NCI-H2029 (cell line): Measurements from ENCODE around the gene PCOLCE2.
A peak's percentile ranks its signal among the peaks of the same experiment; 100 is the strongest.
"Not testable (repeated sequence)": the region's sequence is repeated elsewhere in the genome, so short reads cannot be mapped to it uniquely, and the experiment has no call there.

Experiments
- DNase-seq: peaks from one replicate; lab custom pipeline; 2025; lab: John Stamatoyannopoulos, UW

Gene PCOLCE2

DNA sequence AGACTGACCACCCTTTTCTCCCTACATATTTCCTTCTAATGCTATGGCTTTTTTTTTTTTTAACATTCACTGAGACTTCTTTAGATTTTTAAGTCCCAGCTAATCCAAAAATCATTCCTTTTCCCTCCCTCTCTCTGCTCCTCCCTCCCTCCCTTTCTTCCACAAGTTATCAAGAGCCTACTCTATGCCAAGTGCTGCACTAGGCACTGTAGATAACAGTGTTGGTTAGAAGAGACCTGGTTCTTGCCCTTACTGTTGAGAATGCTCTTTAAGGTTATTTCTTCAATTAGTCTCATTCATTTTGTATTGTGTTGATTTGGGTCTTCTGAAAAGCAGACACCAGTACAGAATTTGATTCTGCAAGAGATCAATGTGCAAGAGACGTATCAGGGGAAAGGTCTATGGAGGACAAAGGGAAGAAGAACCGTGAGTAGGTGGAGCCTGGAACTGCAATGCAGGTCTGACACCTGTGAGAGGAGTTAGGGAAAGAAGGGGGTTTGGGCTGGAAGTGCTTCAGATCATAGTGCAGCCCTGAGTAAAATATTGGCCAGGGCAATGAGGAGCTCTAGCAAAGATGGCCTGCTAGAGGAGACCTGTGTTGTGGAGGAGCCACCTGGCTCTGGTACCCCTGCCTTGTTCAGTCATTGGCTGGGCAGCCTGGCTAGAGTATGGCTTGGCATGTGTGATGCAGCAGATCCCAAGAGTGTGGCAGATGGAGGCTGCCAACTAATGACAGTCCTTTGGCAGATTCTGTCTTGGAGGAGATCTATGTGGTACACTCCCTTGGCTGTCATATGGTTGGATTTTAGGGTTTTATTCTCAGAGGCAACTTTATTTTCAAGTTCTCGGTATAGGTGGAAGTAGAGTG is 9.7 kb upstream of the PCOLCE2 start:
- DNase-seq: no peak

DNA sequence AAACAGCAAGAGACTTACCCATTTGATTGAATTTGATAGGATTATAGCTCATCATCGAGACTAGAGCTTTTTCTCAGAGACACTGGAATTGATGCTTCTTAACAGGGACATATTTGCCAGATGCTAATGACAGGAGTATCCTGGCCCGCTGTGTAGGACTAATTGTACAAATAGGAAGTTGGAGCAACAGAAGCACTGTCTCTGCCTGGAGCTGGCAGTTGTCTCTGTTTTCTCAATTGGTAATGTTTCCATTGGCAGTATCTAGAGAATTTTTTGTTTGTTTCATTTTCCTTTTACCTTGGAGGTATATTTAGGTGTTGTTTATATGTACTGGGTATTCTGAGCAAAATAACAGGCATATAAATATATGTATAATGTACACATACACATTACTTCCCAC is 8.9 kb upstream of the PCOLCE2 start:
- no peak for DNase-seq

DNA sequence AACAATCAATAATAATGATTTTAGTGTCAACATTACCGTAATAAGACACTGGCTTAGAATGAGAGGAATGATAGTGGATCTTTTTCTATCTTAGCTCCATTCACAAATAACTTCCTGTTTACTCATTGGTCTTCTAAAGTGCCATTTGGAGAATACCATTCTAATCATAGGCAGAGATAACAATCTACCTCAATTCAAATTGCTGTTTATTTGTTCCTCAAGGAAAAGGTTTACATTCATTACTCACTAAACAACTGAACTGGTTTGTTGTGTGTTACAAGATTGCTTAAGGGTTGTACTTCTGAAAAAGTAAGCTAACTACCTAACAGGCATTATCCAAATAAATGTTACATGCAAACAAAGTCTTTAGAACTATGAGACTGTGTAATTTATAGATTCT is 8.1 kb upstream of the PCOLCE2 start:
- DNase-seq: no peak

DNA sequence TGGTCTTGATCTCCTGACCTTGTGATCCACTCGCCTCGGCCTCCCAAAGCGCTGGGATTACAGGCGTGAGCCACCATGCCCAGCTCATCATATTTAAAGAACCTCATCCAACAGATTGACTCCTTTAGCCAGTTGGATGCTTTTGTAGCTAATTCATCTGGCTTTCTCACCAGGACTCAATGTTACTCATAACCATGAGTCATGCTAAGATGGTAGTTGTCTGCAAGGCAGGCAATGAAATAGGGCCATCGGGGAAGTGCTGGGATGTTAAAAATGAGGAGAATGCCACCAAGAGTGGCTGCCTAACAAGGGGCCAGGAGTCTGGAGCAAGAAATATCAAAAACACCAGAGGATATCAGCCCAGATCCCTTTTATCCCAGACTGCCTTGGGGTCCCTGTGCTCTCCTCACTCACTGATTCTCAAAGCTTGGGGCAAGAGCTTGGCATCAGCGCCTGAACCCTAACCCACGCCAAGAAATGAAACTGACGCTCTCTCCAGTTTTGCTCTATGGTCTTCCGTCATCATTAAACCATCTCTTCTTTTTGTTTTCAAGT is 7.4 kb upstream of the PCOLCE2 start:
- DNase-seq: no peak

DNA sequence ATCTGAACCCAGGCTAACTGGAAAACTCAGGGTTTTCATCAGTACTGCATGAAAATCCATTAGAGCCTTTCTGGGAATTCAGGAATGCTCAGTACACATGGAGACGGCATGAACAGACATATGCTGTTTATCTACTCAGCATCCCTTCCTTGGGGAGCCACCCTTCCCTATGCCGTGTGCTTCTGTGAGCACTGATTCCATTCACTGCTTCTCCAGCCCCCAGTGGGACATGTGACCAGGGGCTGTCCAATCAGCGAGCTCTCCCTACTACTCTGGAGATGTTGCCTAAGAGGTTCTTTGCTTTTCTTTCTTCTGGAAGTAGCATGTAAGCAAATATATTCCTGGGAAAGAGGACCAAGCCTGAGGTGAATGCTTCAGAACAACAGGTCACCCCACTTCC is 5.6 kb upstream of the PCOLCE2 start:
- DNase-seq: no peak

DNA sequence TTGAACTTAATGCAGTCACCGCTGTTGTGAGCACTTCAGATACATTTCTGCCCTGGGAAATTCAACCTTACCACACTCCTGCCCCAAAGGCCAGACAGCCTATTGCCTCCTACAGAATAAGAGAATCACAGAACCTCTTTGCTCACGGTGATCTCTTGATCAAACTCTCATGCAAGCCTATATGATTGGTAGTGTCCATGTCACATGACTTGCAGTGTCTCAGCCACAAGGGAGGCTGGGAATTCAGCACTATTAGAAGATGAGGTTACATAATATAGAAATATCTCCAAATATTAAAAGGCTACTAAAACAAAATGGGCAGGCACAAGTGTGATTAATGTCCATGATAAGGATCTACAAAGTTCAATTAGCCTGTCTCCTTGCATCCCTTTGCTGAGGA is 3.8 kb upstream of the PCOLCE2 start:
- no peak for DNase-seq

DNA sequence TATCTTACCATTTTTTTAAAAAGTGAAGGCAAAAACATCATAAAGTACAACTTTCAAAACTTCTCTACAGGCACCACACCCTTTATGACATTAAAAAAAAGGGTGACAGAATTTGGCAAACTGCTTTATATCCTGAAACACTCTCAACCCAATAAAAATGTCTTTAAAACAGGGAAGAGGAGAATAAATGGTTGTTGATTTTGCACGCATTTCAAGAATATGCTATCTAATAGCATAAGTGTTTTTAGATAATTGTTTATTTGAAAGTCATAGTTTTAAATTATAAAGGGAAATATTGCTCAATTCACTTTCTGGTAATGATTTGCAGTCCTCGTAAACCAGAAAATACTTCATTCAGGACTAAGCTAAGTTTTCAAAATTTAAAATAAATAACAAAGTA is 1.7 kb upstream of the PCOLCE2 start:
- no peak for DNase-seq

DNA sequence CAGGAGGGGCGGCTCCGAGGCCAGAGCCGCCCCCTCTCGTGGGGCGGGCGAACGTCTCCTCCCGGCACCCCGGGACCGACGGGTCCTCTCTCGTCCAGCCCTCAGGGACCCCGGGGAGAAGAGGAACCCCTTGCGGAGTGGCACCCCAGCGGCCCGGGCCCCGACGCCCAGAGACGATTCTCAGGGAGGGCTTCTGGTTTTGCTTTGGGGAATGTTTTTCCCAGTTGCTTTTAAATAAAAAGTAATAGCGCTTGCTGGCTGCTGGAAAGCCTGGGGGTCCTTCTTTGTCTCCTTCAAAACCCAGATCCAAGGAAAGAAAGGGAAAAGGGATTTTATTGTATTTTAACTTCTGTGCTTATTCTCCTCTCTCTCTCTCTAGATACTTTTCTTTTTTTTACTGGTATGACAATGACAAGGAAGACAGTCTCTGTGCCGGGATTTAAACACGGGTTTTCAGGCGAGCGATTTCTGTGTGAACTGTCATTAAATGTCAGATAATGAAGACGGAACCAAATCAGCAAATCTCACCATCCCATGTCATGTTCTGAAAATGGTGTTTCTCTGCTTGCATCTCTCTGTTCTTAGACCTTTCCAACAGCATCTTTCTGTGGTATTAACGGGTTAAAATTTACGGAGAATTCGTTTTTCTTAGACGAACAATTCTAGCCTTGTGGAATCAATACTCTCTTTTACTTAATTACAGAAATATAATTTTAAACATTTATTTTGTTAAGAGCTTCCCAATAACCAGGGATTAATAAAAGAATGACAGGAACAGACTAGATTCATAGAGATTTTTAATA is 530 bp upstream of the PCOLCE2 start:
- DNase-seq: no peak

DNA sequence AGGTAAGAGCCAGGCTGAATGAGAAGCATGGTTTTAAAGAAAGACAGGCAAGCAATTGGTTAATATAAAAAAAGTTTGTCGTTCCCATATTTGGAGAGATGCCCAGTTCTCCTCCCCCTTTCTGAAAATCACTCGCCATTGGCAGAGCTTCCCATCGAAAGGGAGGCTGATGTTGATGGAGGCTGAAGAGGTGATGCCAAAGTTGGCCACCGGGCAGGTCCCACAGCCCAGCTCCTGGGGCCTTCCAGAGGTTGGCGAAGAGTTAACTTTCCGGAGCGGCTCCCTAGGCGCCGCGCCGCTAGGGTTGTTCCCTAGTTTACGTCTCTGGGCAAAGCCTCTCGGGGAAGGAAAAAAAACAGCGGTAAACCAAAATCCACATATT is 793 bp downstream of the PCOLCE2 start:
- DNase-seq: peak; percentile 7

DNA sequence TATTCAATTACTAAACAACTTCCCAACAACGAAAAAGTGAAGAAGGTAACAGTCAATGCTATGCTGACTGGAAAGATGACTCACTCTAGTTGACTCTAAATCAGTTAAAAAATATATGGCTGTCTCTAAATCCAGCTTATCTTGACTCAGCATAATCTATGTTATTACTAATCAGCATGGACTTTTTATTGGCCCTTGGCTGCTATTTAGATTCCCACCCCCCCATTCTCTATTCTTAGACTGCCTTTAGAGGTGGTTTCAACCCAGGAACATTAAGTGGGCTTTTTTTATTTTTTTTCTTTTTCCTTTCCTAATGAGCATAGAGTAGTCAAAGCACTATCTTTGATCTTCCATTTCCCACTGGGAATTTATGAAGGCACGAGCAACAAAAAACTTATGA is 1.9 kb downstream of the PCOLCE2 start:
- no peak for DNase-seq

DNA sequence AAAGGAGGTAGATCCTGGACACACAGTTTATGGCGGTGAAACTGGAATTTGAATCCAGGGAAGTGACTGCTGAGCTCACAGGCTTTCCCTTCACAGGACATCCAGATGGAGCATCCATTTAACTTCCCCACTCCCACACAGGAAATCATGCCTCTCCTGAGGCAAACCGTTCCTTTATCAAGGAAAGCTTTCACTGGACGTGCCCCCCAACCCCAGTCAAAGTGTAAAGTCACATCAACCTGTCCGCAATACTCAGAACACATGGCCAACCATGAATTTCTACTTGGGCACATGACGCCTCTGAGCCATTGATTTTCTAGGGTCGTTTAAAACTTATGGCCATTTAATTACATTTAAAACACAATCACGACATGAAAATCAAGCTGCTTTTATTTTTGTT is 2.9 kb downstream of the PCOLCE2 start:
- DNase-seq: no peak

DNA sequence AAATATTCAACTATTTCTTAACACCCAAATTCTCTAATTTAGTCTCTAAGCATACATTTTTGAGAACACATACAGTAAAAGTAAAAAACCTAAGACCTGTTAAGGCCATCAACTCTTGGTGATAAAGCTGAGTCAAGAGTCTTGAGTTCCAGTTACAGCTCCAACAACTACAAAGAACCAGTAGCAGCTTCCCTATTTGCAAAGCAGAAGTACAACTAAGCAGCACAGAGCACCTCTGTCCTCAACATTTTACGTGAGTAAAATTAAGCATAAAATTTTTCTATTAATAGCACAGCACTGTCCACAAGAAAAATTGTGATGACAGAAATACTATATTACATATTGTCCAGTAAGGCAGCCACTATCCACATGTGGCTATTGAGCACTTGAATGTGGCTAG is 4.4 kb downstream of the PCOLCE2 start:
- DNase-seq: no peak

DNA sequence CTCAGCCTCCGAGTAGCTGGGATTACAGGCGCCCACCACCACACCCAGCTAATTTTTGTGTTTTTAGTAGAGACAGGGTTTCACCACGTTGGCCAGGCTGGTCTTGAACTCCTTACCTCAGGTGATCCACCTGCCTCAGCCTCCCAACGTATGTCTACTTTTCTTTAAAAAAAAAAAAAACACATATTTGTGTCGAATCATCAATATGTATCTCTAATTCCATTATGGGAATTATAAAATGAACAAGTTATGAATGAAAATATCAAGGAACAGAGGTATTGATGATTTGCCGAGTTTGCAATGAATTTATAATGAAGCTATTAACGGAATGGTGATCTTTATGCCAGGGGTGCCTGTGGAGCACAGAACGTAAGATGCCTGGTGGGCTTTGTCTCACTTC is 5.3 kb downstream of the PCOLCE2 start:
- DNase-seq: not testable (repeated sequence)

DNA sequence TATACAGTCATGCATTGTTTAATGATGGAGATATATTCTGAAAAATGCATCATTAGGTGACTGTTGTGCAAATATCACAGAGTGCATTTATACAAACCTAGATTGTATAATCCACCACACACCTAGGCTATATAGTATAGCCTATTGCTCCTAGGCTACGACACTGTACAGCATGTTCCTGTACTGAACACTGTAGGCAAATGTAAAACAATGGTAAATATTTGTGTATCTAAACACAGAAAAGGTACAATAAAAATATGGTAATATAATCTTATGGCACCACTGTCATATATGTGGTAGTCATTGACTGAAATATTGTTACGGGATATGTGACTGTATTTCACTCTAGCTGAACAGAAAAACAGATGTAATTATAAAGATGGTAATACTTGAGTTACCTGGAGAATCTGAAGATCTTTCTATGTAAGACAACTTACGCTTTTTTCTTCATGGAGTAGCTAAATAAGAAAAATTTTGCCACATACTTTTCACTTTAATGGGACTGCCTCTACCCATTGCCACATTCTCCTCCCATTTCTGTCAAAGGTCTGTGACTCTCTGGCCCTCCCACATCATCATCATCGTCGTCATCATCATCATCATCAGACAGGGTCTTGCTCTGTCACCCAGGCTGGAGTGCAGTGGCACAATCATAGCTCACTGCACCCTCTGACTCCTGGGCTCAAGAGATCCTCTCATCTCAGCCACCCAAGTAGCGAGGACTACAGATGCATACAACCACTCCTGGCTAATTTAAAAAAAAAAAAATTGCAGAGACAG is 7.2 kb downstream of the PCOLCE2 start:
- DNase-seq: no peak

DNA sequence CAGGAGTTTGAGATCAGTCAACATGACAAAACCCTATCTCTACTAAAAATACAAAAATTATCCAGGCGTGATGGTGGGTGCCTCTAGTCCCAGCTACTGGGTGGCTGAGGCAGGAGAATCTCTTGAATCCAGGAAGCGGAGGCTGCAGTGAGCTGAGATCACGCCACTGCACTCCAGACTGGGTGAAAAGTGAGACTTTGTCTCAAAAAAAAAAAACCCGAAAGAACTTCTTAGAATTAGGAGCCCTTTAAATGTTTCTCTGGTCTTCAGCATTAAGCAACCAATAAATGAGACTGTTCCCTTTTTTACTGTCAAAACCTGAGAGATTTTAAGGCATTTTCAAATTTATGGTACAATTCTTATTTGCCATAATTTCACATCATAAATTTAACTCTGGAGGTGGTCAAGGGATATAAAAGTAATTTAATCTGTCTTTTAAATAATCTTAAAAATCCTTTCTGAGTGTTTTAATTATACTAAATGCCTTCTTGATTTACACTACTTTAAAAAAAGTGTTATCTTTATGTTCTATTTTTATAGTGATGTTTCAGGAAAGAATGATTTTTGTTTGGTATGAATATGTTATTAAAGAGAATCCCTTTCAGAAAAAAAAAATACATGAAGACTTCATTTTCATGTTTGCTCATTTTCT is 10.1 kb downstream of the PCOLCE2 start:
- DNase-seq: no peak

DNA sequence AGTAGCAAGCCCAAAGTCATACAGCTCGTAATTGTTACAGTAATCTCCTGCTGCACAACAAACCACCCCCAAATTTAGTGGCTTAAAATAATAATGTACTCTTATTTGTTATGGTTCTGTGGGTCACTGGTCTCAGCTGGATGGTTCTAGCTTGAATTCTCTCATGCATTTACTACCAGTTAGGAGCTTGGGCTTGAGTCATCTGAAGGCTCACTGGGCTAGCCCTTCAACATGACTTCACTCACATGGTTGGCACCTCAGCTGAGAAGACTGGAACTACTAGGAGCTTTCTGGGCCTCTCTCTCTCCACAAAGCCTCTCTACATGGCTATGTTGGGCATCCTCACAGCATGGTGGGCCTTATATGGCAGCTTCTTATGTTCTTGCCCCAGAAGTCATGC is 12.5 kb downstream of the PCOLCE2 start:
- no peak for DNase-seq

DNA sequence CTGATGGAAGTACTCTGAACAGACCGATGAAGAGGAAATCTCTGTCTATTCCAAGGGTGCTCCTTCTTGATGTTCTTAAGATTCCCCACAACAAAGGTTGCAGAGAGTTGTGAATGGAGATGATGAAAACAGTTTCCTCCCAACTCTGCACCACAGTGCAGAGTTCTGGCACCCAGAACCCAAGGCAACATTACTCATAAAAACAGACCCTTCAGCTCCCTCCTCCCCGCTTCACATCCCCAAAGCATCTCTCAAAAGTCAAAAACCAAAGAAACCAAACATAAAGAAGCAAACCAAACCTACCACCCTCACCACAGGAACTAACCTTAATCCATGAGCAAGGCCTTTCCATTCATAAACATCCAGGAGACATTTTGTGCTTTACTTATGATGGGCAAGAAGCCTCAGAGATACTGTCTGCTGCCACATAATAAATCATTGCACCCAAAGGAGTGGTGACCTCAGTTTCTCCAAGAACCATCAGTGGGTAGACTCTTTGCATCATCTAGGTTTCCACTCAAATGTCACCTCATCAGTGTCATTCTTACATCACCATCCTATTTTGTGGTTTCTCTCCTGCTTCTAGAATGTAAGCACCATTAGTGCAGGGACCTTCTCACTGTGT is 13.2 kb downstream of the PCOLCE2 start:
- no peak for DNase-seq

DNA sequence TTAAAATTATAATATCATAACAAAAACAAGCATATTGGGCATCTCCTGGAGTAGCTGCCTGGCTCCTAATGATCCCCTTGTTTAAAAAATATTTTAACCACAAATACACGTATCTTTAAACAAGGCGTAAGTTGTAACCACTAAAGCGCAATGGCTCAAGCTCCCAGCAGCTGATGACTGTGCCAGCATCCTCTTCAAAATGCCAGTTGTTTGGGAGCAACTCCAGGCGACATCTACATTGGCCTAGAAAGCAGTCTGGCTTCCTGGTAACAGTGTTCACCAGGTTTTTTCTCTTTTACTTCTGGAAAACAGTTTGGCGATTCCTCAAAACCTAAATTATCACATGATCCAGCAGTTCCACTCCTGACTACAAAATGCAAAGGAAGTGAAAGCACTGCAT is 13.8 kb downstream of the PCOLCE2 start:
- DNase-seq: no peak

DNA sequence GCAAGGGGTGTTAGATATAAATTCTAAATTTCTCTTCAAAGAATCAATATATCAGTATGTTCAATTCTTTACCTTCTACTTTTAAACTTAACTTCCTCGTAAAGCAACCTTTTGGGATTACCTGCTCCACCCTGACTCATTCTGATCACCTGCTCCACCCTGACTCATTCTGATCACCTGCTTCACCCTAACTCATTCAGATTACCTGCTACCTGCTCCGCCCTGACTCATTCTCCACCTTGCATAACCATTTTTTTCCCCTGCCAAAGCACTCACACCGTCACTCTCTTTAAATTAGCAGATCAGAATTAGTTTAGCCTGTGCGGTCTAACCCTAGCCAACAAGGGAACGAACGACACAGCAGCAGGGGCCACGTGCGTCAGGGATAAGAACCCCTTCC is 20.5 kb downstream of the PCOLCE2 start:
- not testable (repeated sequence) for DNase-seq

DNA sequence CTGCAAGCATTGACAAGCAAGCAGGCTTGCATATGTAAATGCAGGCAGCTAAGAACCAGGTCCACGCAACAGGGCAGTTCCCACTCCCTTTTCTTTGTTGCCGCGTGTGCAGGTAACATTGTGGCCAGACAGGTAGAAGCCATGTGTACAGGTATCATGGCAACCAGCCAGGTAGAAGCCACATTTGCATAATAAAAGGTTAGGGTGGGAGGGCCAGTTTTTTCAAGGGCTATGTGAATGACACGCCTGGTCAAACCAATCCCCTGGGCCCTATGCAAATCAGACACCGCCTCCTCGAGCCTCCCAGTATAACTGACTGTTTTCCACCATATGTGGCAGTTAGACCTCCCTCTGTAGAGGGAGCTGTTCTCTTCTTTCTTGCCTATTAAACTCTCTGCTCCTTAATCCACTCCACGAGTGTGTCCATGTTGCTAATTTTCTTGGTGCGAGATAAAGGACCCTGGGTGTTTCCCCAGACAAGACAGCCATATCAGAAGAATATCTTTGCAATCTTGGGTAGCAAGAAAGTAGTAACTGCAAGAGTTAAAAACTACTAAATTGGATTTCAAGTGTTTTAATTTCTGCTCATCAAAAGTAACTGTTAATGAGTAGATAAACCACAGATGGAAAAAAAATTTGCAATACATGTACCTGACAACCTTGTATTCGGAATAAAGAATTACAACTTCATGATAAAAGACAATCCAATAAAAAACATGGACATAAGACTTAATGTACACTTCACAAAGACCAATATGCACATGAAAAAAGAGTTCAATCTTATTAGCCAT is 21.8 kb downstream of the PCOLCE2 start:
- DNase-seq: peak; percentile 95
